ENCODE measurements around the gene CST7.
"Not testable (repeated sequence)": the region's sequence is repeated elsewhere in the genome, so short reads cannot be mapped to it uniquely, and the experiment has no call there.

CST7 gene

GRCh38 chr20:24929867-24930723, 19.0 kb upstream of the CST7 start:
- ATAC-seq = not testable (repeated sequence)

DNA sequence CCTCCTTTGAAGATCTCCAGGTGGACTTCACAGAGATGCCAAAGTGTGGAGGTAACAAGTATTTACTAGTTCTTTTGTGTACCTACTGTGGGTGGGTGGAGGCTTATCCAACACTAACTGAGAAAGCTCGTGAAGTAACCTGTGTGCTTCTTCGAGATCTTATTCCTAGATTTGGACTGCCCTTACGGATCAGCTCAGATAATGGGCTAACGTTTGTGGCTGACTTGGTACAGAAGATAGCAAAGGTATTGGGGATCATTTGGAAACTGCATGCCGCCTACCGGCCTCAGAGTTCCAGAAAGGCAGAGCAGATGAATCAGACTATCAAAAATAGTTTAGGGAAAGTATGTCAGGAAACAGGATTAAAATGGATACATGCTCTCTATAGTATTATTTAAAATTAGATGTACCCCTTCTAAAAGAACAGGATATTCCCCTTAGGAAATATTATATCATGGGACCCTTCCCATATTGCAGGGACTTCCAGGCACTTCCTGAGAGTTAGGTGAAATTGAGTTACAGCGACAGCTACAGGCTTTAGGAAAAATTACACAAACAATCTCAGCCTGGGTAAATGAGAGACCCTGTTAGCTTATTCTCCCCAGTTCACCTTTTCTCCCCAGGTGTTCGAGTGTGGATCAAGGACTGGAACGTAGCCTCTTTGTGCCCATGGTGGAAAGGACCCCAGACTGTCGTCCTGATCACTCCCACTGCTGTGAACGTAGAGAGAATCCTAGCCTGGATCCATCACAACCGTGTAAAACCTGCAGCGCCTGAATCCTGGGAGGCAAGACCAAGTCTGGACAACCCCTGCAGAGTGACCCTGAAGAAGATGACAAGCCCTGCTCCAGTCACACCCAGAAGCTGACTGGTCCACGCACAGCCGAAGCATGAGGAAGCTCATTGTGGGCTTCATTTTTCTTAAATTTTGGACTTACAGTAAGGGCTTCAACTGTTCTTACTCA, 18.1 kb upstream of the CST7 start:
- ATAC-seq = not testable (repeated sequence)

GRCh38 chr20:24931893-24932292, 17.2 kb upstream of the CST7 start:
- not testable (repeated sequence) for ATAC-seq

GRCh38 chr20:24933266-24933908, 15.7 kb upstream of the CST7 start:
- ATAC-seq = no peak

- no peak for ATAC-seq
These were observed 14.9 kb upstream of the CST7 start for GRCh38 chr20:24934101-24934661.

DNA sequence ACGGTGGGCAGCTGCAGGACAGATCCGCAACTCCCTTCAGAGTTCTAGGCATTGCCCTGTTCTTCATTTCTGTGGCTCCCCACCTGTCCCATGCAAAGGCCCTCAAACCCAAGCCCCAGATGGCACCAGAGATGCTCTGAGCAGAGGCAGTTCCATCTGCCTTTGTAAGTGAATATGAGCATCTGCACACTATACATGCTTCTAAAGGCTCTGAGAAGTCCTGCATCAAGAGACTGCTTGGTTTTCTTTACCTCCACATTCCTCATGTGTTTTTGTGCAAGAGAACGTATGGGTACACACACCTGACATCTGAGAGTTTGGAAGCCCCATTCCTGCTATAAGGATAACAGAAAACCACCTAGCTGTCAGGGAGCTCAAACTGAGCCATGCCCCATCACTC, 14.4 kb upstream of the CST7 start:
- no peak for ATAC-seq

GRCh38 chr20:24935140-24935539, 13.9 kb upstream of the CST7 start:
- no peak for ATAC-seq

- ATAC-seq = peak; percentile 41
These were observed 13.1 kb upstream of the CST7 start for GRCh38 chr20:24935766-24936525.

DNA sequence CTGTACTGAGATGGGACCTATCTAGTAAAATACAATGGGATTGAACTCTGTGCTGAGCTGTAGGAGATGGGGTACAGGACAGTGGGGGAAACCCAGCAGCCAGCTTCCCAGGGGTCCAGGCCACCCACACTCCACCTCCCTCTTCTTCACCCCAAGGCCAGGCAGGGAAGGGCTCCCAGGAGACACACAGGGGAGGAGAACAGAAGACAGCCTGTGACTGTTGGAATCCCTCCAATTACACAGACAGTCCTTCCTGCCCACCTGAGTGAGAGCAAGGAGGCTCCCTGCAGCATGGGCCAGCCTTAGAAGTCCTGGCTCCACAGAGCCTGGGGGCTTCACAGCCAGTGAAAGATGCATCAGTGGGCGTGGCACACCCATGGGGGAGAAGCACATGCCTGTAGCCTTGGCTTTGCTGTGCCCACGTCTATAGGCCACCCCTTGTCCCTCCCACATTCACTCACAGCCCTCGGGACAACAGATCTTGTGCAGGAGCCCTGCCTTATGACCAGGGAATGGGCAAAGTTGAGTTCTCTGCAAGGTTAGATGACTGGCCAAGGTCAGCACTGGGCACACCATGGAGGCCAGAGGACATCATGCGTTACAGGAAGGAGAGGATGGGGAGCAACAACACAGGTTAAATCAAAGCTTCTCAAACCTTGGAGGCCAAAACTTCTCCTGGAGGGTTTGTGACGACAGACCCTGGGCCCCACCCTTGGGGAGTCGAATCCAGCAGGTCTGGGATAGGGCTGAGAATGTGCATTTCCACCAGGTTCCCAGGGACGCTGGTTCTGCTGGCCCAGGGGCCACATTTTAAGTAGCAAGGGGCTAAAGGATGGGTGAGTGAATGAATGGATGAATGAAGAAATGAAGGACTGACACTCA, 12.3 kb upstream of the CST7 start:
- ATAC-seq = no peak

DNA sequence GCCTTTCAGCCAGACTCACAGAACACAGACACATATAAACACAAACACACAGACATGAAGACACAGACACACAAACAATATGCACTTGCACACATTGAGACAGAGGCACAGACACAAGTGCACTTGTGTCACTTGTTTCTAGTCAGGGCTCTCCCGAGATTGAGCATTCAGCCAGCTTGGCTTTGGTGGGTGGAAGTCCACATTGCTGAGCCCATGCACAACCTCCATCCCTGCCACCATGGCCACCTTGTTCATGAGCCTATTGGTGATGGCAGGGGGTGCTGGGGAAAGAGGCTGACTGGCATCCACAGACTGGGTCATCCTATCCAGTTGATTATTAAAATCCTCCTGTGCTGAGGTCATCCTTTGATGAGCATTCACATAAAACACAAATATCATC, 11.5 kb upstream of the CST7 start:
- ATAC-seq = no peak

GRCh38 chr20:24938498-24938897, 10.6 kb upstream of the CST7 start:
- no peak for ATAC-seq

DNA sequence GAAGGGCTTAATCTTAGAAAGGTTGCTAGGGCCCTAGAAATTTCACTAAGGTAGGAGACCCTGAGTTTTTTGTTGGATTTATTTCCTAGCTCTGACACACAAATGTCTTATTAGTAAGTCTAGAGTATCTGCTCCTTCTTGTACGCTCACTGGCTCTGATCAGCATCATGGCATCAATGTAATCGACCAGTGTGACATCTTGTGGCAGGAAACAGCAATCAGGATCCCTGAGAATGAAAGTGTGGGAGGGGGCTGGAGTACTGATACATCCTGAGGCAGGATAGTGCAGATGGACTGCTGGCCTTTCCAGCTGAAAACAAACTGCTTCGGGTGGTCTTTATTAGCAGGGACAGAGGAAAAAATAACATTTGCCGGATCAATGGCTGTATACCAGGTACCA, 10.0 kb upstream of the CST7 start:
- ATAC-seq = no peak

DNA sequence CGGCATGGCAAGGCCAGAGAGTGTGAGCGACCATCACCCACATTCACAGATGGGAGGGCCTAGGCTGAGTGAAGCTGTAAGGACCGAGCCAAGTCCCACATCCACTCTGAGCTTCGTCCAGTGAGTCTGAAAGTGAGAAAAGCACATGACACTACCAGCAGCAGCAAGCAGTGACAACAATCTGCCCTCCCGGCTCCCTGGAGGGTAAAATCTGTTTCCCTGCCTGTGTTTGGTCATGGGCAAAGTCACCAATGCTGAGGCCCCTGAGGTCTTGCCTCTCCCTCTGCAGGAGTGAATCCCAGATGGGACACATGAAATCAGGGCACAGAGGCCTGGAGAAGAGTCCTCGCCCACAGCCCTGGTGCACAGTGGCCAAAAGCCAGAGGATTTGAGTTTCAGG, 6.4 kb upstream of the CST7 start:
- no peak for ATAC-seq

GRCh38 chr20:24943196-24943595, 5.9 kb upstream of the CST7 start:
- no peak for ATAC-seq

DNA sequence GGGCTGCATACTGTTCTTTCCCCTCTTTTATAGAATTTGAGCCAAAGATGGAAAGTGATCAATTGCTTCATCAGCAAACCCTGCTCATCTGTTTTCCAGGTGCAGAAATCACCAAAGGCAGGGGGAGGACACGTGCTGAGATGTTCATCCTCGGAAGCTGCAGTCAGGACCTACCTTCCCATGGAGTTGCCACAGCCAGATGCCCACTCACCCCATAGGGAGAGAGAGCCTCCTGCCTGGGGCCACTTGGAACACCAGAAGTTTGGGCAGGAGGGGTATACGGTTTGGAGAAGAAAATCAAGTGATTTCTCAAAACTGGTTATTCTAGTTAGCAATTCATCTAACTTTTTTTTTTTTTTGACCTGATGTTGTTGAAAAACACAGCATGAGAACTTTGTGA, 5.3 kb upstream of the CST7 start:
- no peak for ATAC-seq

DNA sequence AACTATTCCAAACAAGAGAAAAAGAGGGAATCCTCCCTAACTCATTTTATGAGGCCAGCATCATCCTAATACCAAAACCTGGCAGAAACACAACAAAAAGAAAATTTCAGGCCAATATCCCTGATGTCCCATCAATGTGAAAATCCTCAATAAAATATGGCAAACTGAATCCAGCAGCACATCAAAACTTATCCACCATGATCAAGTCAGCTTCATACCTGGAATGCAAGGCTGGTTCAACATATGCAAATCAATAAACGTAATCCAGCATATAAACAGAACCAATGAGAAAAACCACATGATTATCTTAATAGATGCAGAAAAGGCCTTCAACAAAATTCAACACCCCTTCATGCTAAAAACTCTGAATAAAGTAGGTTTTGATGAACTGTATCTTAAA, 2.7 kb upstream of the CST7 start:
- ATAC-seq = not testable (repeated sequence)

DNA sequence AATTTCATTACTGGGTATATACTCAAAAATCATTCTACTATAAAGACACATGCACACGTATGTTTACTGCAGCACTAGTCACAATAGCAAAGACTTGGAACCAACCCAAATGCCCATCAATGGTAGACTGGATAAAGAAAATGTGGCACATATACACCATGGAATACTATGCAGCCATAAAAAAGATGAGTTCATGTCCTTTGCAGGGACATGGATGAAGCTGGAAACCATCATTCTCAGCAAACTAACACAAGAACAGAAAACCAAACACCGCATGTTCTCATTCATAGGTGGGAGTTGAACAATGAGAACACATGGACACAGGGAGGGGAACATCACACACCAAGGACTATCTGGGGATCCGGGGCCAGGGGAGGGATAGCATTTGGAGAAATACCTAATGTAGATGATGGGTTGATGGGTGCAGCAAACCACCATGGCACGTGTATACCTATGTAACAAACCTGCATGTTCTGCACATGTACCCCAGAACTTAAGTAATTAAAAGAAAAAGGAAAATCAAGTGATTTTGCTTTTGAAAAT, 602 bp upstream of the CST7 start:
- peak in 1 of 2 donors; percentile 1 for ATAC-seq

GRCh38 chr20:24949756-24950127, 673 bp downstream of the CST7 start:
- no peak for ATAC-seq

DNA sequence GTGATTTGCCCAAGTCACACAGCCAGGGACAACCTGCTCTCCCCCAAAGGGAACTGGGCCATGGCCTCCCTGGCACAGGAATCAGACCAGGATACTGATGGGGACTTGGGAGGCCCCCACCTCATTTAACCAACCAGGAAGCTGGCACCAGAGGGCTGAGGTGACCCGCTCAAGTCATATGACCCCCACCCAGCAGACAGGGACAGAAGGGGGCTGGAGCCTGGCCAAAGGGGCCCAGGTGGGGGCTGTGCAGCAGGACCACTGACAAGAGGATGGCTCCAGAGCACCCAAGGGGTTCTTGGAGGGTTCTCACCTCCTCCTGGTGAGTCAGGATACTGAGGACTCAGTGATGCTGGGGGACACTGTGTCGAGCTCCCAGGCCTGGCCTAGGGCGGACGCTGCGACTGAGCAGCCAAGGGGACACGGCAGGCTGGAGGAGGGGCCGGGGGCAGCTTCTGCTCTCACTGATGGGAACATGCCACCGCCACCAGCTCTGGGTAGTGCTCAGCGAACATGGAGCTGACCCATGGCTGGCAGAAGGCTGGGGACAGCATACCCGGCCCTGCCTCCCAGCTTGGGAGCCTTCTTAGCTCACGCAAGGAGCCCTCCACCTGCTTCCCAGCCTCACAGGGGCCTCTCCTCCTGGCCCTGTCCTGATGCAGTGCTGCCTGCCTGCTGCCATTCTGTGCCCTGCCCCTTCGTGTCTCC, 1.2 kb downstream of the CST7 start:
- no peak for ATAC-seq
